ENCODE measurements around the gene TCTA.

TCTA gene

DNA sequence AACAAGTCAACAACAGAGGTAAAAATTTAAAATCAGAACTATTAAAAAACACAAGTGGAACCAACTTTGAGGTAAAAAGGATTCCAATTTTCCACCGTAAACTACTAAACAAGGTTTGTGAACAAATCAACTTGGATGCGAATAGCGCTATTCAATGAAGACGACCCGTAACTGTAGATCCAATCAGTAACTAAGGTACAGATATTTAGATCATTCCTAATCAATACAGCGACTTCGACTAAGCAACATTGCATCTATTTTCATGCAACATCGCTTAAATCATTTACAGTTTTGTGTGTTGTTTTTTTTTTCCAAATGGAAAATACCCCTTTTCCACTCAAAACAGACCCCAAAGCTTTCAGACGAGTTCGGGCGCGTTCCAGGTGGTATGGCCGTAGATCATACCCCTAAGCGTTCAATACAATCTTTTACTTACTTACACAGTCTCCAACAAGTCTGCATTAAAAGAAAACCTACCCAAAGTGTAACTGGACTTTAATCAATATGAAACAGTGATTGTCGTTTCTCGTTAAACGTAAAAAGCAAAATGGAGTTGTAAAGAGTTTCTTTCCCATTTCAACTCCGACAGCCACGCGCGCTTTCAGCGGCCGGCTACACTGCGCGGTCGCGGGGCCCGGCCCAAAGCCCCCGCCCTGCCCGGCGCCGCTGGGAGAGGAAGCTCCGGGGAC is 1.2 kb upstream of the TCTA start:
- no peak for DNase-seq (ENCODE audit: low spot score)

DNA sequence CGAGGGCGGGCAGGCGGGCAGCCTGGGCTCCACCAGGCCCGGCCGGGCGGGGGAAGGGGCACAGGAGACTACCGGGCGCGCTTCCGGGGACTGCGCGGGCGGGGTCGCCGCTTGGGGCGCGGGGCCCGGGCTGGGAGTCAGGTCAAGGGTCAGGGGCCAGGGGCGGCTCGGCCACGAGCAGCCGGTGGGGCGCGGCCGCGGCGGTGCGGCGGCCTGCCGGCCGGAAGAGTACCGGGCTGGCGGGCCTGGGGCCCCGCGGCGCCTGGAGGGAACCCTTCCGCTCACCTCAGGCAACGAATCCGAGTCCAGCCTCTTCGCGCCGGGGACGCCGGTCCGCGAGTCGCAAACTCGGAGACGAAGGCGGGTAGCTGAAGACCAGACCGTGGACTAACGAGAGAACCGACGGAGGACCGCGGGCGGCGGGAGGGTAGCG is 672 bp upstream of the TCTA start:
- peak; percentile 63 for DNase-seq (ENCODE audit: low spot score)

DNA sequence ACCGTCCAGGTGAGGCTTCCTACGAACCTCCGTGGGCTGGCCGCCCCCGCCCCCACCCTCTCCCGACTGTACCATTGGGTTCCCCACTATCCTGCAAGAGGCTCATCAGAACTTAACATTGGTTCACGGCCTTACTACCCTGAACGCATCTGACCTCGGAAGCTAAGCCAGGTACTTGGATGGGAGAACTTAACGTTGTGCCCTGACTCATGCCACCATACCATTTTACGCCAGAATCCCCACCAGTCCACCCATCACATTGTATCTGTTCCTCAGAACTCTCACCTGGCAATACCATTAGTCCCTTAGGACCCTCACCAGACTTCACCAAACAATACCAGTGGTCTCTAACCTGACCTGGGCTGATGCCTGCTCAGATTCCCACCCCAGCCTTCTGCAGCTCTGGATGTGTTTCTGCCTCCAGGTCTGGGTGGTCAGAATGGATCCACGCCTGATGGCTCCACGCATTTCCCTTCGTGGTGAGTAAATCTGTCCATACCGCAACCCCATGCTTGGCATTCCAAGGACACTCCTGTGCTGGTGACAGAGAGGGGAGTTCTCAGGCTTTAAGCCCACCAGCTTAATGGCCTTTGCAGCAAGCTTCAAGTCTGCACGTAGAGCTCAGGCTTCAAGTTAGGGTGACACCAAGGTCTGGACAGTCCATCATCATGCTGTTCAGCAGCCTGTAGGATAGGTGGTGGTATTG is 562 bp downstream of the TCTA start:
- DNase-seq (ENCODE audit: low spot score) = no peak

DNA sequence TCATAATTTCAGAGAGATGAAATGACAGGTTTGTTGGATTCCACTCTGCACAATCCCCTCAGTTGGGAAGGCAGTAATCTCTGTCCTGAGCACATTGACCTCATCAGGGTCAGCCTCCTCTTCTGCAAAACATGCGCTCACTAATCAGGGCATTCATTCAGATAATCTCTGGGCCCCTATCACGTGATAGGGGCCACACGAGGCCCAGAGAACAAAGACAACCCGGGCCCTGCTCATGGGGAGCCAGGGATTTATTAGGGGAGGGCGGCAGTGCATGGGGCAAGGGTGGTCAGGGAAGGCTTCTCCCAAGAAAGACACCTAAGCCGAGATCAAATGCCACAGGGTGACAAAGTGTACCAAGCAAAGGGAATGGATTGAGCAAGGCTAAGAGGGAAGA is 1.1 kb downstream of the TCTA start:
- DNase-seq (ENCODE audit: low spot score) = no peak

DNA sequence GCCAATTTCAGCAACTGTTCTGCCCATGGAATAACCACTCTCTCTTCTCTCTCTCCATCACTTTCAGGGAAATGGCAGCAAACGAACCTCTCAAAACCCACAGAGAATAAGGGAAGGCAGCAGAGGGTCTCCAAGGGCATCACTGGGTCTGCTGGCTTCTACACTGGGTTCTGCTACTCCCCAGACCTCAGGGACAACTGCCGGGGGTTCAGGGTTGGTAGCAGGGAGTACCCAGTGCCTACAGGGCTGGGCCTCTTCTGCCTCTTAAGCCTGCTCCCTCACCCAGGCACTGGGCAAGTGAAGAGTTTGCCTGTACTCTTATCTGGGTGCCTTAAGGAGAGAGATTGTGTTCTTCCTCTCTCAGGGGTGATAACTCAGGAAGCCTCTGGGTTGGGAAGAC is 2.5 kb downstream of the TCTA start:
- DNase-seq (ENCODE audit: low spot score) = no peak

DNA sequence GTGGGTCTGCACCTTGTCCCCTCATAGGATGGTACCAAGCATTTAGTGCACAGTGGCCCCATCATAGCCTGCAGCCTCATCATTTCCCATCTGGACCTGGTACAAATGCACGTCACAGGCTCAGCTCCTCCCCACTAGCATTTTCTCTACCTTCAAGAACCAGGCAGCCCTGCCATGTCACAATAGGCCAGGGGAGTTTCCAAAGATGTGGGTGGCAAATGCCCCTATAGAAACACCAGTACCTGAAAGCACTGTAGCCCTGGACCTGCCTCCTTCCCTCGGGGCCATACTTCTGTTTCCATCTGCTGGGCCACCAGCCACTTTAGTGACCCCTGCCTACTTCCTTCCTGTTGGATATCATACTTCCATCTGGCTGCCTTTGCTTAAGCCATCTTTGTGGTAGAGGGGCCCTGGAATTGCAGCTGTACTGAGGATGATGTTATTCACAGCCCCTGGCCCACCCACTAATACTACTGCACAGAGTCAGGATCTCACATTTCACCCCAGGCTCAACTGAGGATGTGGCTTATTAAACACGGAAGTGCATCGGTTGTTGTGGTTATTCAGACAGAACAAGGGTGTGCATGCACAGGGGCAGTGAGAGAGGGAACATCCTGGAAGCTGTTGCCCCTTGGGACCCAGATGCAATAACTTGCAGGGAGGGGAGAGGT is 3.8 kb downstream of the TCTA start:
- DNase-seq (ENCODE audit: low spot score) = no peak

DNA sequence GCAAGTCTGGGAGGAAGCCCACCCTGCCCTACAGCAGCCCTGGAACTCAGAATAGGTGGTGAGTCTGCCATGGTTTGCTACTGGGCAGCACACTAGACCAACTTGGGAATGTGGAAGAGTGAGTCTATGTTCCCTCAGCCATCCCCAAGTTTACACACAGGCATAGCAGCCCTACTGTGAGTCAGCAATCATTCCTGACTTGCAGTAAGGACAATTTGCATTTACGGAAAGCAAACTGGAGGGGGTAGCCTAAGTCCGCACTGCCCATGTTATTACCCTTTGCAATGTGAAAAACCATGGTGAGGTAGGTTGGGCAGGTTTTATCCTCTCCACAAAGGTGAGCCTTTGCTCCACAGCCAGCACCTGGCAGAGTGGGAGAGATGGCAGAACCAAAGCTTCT is 4.6 kb downstream of the TCTA start:
- no peak for DNase-seq (ENCODE audit: low spot score)

DNA sequence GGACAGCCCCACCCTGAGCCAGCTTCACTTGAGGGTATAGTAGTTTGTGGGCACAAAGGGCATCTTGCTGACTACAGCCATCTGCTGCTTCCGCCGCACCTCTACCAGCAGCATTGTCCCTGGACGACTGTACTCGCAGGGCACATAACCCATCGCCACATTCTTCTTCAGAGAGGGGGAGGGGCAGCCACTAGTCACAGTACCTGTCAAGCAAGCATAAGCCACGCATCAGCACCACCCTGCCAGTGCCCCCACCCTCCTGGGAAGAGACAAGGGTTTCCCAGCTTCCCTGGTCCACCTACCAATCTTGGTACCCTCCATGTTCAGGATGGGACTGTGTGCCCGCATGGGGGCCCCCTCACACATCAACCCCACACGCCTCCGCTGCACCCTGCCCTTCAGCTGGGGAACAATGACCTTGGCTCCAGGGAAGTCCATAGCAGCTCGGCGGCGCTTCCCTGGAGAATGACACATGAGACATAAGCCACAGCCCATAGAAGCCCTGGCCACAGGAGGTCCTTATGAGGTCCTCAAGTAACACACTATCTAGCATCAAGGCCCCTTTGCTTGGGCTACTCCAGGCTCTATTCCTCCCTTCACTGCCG is 5.4 kb downstream of the TCTA start:
- peak; percentile 14 for DNase-seq (ENCODE audit: low spot score)

DNA sequence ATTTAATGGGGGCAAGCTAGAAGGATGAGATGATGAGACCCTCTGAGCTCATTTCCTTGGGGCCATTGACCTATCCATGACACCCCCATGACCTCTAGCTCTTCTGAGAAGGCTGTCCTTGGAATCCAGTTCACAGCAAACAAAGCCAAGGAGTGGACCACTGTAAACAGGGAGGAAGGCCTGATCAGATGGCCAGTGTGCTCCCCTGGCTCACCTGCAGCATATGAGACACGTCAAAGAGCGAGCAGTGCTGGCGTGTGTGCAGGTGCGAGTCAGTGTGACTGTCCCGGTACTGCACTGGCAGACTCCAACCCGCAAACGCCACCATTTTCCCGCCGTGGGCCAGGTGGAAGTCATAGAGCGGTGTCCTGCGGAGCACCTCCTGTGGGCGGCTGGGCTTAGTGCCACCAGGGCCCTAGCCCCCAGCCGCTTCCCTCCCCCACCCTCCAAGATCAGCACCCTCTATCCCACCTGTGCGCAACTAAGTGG is 9.7 kb downstream of the TCTA start:
- peak; percentile 22 for DNase-seq (ENCODE audit: low spot score)

DNA sequence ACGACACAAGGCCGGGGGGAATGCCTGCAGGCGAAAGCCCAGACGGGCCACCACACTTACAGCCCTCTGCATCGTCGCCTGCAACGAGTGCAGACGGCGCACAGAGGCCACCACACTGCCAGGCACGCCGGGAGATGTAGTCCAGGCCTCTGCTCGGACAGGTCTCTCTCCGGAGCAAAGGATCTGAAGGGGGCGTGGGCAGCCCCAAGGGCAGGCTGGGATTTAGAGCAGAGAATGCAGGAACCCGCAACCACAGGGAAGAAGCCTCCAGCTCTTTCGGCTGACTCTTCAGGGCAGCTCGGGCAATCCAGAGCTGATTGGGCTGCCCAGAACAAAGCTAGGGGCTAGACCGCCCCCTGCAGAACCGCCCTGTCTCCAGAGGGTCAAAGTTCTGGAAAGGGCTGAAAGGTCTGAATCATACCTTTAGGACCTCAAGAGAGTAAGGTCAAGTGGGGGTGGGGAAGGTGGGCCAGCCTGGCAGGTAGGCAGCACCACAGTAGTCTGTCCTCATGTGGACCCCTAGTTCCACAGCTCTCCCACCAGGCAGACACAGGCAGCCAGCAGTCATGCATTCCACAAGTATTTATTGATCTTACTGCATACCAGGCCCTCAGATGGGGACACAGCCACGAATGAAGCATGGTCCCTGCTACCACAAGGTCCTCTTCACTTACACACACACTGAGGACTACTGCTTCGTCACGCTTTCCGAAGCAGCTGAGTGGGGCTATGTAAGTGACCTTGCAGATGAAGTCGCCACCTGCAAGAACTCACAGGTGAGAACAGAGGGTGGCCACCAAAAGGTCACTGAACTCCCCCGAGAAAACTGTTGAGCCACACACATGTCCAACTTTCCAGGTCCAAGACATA is 10.4 kb downstream of the TCTA start, which contains the start of gene AMT:
TSS of gene AMT (minus strand) at position 95 of the 870 bp plus-strand sequence. CDS start at position 72, 23 bp downstream.
- peak; percentile 20 for DNase-seq (ENCODE audit: low spot score)

DNA sequence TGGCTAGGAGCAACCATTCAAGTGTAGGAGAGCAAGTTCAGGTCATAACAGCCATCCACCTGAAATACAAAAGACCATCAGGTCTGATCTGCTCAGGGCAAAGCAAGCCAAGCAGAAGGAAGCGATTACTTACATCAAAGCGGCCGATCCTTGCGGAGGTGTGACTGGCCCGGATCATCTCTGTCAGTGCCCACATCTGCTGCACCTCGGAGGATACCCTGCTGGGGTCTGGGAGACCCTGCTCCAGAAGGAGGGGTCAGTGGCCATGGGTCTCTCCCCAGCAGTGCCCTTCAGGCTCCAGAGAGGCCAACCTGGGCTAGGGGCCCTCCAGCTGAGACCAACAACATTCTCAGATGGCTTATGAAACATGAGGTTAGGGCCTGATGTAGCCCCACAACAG is 12.6 kb downstream of the TCTA start:
- DNase-seq (ENCODE audit: low spot score) = no peak

DNA sequence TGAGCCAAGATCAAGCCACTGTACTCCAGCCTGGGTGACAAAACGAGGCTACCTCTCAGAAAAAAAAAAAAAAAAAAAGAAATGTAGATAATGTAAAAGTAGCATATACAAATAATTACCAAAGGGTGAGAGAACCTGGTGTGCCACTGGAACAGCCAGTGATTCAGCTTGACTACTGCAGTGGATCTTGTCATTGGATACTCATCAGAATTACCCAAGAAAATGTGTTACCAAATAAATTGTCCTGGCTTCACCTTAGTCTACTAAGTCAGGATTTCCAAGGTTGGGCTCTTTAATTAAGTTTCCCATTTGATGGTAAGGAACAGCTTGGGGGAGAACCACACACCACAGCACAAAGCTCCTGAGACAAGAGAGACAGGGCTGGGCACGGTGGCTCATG is 15.4 kb downstream of the TCTA start:
- no peak for DNase-seq (ENCODE audit: low spot score)

DNA sequence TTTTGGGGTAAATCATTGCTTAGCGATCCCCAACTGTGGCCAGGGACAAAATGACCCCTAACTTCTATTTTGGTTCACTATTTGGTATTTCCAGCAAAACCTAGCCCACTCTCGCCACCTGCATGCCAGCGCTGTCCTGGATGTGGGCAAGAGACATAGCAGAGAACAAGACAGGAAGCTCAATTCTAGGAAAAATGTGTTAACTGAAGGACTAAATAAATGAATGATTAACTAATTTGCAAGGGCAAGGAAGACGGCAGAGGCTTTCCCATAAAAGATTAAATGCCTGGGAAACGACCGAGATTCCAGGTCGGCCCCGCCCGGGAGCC is 16.5 kb downstream of the TCTA start:
- DNase-seq (ENCODE audit: low spot score) = no peak

DNA sequence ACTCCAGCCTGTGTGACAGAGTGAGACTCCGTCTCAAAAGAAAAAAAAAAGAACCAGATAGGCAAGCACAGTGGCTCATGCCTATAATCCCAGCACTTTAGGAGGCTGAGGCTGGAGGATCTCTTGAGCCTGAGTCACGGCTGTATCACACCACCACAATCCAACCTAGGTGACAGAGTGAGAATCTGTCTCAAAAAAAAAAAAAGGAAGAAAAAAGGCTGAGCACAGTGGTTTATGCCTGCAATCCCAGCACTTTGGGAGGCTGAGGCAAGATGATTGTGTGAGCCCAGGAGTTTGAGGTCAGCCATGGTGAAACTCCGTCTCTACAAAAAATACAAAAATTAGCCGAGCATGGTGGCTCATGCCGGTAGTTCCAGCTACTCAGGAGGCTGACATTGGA is 22.5 kb downstream of the TCTA start:
- no peak for DNase-seq (ENCODE audit: low spot score)

DNA sequence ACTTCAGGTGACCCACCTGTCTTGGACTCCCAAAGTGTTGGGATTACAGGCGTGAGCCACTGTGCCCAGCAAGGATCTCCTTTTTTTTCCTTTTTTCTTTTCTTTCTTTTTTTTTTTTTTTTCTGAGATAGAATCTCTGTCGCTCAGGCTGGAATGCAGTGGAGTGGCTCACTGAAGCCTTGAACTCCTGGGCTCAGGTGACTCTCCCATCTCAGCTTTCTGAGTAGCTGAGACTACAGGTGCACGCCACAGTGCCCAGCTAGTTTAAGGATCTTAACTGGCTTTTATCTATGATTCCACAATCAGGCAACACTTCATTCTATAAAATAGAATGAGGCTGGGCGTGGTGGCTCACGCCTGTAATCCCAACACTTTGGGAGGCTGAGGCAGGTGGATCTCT is 33.2 kb downstream of the TCTA start:
- no peak for DNase-seq (ENCODE audit: low spot score)

DNA sequence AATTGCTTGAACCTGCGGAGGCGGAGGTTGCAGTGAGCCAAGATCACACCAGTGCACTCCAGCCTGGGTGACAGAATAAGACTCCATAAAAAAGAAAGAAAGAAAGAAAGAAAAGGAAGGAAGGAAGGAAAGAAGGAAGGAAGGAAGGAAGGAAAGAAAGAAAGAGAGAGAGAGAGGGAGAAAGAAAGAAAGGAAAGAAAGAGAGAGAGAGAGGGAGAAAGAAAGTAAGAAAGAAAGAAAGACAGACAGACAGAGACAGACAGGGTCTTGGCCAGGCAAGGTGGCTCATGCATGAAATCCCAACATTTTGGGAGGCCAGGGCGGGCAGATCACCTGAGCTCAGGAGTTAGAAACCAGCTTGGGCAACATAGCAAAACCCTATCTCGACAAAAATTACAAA is 41.4 kb downstream of the TCTA start:
- DNase-seq (ENCODE audit: low spot score) = no peak

DNA sequence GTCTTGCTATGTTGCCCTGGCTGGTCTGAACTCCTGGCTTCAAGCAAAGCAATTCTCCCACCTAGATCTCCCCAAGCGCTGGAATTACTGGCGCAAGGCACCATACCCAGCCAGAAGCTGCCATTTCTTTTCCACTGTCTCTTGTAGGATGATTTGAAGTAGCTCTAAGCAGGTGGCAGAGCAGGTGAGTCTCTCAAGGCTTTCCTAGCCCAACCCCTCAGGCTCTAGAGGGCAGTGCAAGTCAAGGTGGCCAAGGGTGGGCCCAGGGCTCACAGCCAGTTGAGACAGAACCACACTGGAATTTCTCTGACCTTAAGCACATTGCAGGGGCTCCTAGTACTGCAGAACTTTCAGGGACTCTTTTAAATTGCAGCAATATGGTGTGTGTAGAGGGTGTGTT is 42.2 kb downstream of the TCTA start:
- DNase-seq (ENCODE audit: low spot score) = peak; percentile 50

DNA sequence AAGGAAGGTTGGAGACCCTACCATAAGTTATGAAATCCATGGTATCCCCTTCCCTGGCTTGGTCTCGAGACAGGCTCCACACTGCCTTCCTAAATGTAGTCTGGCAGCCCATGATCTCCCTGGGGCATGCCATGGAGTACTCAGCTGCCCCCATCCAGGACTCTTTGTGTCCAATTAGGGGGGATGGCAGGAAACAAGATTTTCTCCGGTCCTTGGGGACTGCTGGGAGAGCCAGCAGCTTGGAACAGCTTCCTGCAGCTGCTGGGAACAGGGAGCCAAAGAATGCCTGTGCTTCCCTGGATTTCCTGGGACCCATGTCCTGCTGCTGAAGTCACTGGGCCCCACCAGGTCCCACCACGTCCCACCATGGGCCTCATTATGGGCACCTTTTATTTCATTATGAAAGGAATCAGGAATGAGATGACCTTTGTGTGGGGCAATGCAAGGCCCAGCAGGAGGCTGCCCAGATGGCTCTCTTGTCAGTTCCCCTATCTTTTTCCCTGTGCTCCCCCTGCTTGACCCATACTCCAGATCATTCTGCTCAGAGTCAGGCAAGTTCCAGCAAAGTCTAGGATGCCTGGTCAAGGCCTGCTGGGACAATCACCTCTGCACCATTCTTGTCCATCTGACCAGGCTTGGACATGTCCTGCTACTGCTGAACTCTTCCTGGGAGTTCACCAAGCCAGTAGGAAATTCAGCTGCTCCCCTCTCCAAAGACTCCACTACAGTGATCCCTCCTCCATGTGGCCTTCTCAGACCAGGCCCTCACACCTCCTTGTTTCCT is 42.9 kb downstream of the TCTA start:
- DNase-seq (ENCODE audit: low spot score) = no peak

DNA sequence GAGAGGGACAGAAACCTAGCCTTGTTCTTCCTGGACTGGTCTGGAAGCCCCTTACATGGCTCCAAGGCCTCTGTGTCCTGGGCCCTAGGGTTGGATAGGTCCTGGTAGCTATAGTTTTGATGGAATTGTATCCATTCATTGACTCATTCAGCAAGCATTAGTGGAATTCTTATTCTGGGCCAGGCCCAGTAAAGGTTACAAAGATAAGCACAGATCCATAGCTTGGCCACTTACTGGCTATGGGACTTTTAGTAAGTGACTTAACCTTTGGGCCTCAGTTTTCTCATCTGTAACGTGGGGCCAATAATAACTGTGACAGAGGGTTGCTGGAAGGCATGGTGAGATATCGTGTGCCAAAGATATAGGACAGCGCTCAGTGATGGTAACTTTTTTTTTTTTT is 44.2 kb downstream of the TCTA start:
- DNase-seq (ENCODE audit: low spot score) = no peak

DNA sequence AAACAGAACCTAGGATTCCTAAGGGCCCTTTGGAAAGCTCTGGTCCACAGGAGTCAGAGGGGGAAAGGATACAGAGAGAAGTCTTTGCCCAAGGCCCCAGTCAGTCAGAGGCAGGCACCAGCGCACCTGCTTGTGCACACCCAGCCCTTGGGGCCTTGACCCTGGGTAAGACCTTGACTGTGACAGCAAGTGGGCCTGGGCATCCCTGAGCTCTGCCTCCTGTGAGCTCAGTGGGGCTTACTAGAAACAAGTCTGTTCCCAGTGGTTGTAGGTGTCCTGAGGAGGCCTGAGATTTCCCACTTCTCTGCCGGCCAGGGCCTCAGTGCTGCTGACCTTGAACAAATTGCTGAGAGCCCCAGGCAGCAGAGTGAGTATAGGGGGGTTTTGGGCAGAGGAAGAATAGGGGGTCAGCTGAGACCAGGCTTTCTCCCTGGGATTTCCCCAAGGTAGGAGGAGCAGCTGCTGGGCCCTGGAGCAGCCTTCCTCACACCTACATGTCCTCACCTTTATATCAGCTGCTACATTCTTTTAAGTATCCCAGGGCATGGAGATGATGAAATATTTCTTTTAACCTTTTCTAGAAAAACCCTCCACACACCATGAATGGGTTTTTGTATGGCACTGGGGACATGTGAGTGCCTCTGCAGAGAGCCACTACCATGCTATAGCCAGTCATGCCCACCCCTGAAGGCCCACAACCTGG is 48.1 kb downstream of the TCTA start:
- DNase-seq (ENCODE audit: low spot score) = no peak
